Measurements from ENCODE around the gene POLR1A. TPM values are rescaled to one million over a fixed set of nuclear protein-coding genes. Genes with fewer than 3 reads are reported as not detected.

POLR1A gene
- total and polyA plus RNA-seq, 2 of the 8 experiments (the other 6 are each of a cell fraction or from before 2014, with no cell fraction given) = 8.9 to 58.1 TPM

DNA sequence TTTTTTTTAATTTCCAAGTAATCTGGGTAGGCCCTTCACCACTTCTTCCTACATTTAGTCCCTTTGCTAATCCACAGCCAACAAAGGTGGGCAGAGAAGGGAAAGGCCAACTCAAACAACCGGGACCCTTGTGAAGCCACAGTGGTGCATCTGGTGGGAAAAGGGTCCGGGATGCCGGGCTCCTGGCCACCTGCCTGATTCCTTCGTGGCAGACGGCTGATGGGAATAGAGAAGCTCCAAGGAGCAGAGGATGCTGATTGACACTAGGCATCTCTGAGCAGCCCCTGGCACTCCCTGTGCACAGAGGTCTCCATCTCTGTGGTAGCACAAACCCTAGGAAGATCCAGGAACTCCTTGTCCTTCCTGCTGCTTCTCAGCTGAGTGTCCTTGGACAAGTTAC, 37.0 kb downstream of the POLR1A start:
- Histone ChIP-seq H2BK15ac (ENCODE audit: low read length) (no peak overlapping the region), H2BK120ac (replicated peaks; ENCODE audit: low read depth, low read length) (no peak overlapping the region), H3K27me3 (replicated peaks in 1 of 4; ENCODE audit: control insufficient read depth in 3 of 4, extremely low read depth in 1 of 4, insufficient read depth in 3 of 4, low read length in 3 of 4) (no peaks in the 10 kb centered on the region), H3K9me3 (ENCODE audit: insufficient read depth in 2 of 2, low read depth in 1 of 2, low read length in 1 of 2) (no peaks in the 10 kb centered on the region), H4K8ac (ENCODE audit: extremely low read depth, insufficient read depth, low read length) (no peak overlapping the region), H3K36me3 (ENCODE audit: control insufficient read depth in 2 of 4, insufficient read depth in 4 of 4, low read length in 3 of 4) (peaks cover 26 to 79% (median 65%) of the 10 kb centered on the region in 4 experiments), H3K4ac (replicated peaks; ENCODE audit: insufficient read length, low read depth, low read length) (no peak overlapping the region), H3K4me3 (ENCODE audit: extremely low read depth in 1 of 4, insufficient read depth in 2 of 4, low read depth in 3 of 4, low read length in 4 of 4) (no peak overlapping the region), H3K27ac (ENCODE audit: low read depth, low read length) (no peak overlapping the region), H3K56ac (replicated peaks; ENCODE audit: insufficient read length, low read depth, low read length) (no peak overlapping the region), H4K5ac (ENCODE audit: insufficient read length, low read depth, low read length) (no peak overlapping the region), H3K18ac (ENCODE audit: extremely low read depth, low read length) (no peak overlapping the region), H3K79me1 (ENCODE audit: low read depth, low read length) (no peaks in the 10 kb centered on the region), H4K91ac (replicated peaks; ENCODE audit: insufficient read length, low read length) (no peak overlapping the region), H2BK5ac (ENCODE audit: low read depth, low read length) (no peak overlapping the region), H2AFZ (ENCODE audit: low read length) (no peak overlapping the region), H3K9ac (replicated peaks in 1 of 4; ENCODE audit: extremely low read depth in 1 of 4, low read depth in 3 of 4, low read length in 3 of 4) (no peak overlapping the region), H2BK12ac (ENCODE audit: low read depth, low read length) (no peak overlapping the region), H3K79me2 (ENCODE audit: control insufficient read depth in 1 of 2, insufficient read depth in 2 of 2, low read length in 2 of 2) (no peaks in the 10 kb centered on the region), H3K4me2 (ENCODE audit: insufficient read depth in 1 of 2, low read depth in 2 of 2, low read length in 2 of 2) (no peak overlapping the region), H3K14ac (ENCODE audit: insufficient read length) (no peak overlapping the region), H3K23me2 (ENCODE audit: low read depth, low read length) (no peaks in the 10 kb centered on the region), H3K4me1 (replicated peaks in 1 of 4; ENCODE audit: control insufficient read depth in 3 of 4, insufficient read depth in 4 of 4, low read length in 3 of 4) (no peaks in the 10 kb centered on the region), H3K23ac (ENCODE audit: insufficient read length) (no peak overlapping the region), H2BK20ac (ENCODE audit: low read length) (no peak overlapping the region), H4K20me1 (replicated peaks in 1 of 2; ENCODE audit: control insufficient read depth in 1 of 2, insufficient read depth in 2 of 2, low read length in 2 of 2) (peaks cover 0 to 6% of the 10 kb centered on the region in 2 experiments), H2AK5ac (ENCODE audit: low read depth, low read length) (no peak overlapping the region)
- POLR2A ChIA-PET (ENCODE audit: partially characterized antibody) = interaction anchor here (0.5 kb wide), 1 partner anchor 491 kb away, joined by 3 read pairs; the partner anchor contains the start of gene VAMP8
- DNase-seq (ENCODE audit: low read depth in 1 of 2, low spot score in 2 of 2) (no peak), FAIRE-seq (no peak)
- WGBS, 2 experiments (ENCODE audit: extremely low coverage in 1 of 2, insufficient coverage in 1 of 2, insufficient read length in 1 of 2, insufficient replicate concordance in 2 of 2, low coverage in 1 of 2, low lambda C conversion rate in 2 of 2, missing lambda C conversion rate in 1 of 2) = 96% methylated on average over 5 of the region's 5 CpGs; no CpG with 5 or more reads in 1 of the 2 experiments
- CTCF ChIA-PET (ENCODE audit: partially characterized antibody) = interaction anchor here (1.1 to 4.4 kb wide), 3 partner anchors 11 to 424 kb away, joined by 3 to 27 read pairs (median 3); no protein-coding TSS in a partner anchor
- TF ChIP-seq TAF7 (optimal IDR thresholded peaks at IDR 0.05; ENCODE audit: borderline replicate concordance, low read depth, low read length) (no peak), RFX5 (IDR thresholded peaks at IDR 0.05; ENCODE audit: borderline replicate concordance, low read depth, low read length) (no peak), SAP30 (IDR thresholded peaks at IDR 0.05; ENCODE audit: insufficient read depth, insufficient replicate concordance, low read length) (no peak), POLR2AphosphoS5 (IDR thresholded peaks at IDR 0.05; ENCODE audit: low read depth, low read length) (no peak), CEBPB (IDR thresholded peaks at IDR 0.05; ENCODE audit: low read depth, low read length) (no peak), NANOG (IDR thresholded peaks at IDR 0.05; ENCODE audit: insufficient read depth, low read depth, low read length, poor library complexity, severe bottlenecking) (no peak), POU5F1 (IDR thresholded peaks at IDR 0.05; ENCODE audit: low read depth, low read length) (no peak), CTBP2 (IDR thresholded peaks at IDR 0.05; ENCODE audit: borderline replicate concordance, insufficient read depth, insufficient read length, low read length) (no peak), CREB1 (IDR thresholded peaks at IDR 0.05) (no peak), SUZ12 (IDR thresholded peaks at IDR 0.05; ENCODE audit: low read length) (no peak), BCL11A (IDR thresholded peaks at IDR 0.05; ENCODE audit: low read depth in 2 of 2, low read length in 2 of 2) (no peak), GTF2F1 (IDR thresholded peaks at IDR 0.05; ENCODE audit: borderline replicate concordance, low read depth, low read length) (no peak), RXRA (IDR thresholded peaks at IDR 0.05; ENCODE audit: insufficient read depth, low read depth, low read length) (no peak), EGR1 (IDR thresholded peaks at IDR 0.05; ENCODE audit: borderline replicate concordance, low read depth, low read length) (no peak), RBBP5 (IDR thresholded peaks at IDR 0.05; ENCODE audit: borderline replicate concordance, low read depth, low read length) (no peak)

All from H1 (cell line).